Anterior cingulate cortex (tissue), 58 donors: ENCODE results near the gene CYP17A1.
A peak's percentile ranks its signal among the peaks of the same experiment; 100 is the strongest.
"Not testable (repeated sequence)": the region's sequence is repeated elsewhere in the genome, so short reads cannot be mapped to it uniquely, and the experiment has no call there.

Experiments used
- DNase-seq, 58 donors: peaks; one replicate each; lab custom pipeline; 2025; lab: John Stamatoyannopoulos, UW

Gene CYP17A1, protein sequence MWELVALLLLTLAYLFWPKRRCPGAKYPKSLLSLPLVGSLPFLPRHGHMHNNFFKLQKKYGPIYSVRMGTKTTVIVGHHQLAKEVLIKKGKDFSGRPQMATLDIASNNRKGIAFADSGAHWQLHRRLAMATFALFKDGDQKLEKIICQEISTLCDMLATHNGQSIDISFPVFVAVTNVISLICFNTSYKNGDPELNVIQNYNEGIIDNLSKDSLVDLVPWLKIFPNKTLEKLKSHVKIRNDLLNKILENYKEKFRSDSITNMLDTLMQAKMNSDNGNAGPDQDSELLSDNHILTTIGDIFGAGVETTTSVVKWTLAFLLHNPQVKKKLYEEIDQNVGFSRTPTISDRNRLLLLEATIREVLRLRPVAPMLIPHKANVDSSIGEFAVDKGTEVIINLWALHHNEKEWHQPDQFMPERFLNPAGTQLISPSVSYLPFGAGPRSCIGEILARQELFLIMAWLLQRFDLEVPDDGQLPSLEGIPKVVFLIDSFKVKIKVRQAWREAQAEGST

DNA sequence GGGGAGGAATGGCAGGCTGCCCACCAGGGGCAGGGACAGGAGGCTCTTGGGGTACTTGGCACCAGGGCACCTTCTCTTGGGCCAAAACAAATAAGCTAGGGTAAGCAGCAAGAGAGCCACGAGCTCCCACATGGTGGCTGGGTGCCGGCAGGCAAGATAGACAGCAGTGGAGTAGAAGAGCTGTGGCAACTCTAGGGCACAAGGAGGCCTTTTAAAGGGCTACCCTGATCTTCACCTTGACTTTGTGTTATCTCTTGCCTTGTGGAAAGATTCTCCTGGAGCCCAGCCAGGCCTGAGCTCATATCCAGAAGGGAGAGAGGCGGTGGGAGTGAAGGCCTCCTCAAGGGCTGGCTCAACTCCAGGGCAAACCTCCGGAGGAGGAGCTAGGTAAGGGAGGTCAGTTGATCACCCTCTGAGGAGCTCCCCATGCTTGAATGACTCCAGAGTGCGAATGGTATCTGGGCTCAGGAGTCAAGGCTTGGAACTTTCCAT is at the start of gene CYP17A1:
CYP17A1 (minus strand) TSS at position 184 of the 492 bp plus-strand sequence; CDS start at position 132, 52 bp downstream.
- DNase-seq: no peak

DNA sequence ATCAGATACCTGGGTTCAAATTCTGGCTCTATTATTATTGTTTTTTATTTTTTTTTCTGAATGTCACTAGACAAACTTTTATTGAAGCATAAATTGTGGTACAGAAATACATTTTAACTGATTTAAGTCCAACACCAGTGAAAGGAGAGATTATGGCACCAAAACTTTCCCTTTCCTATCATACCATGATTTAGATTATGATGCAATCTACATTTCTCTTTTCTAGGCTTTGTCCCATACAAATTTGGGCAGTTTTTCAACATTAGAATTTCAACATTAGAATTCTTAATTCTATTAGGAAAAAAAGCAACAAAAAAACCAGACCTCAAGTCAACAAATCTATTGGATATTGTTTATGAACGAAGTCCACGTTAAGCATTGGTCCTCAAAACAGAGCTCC is 43.0 kb upstream of the CYP17A1 start:
- DNase-seq: no peak

DNA sequence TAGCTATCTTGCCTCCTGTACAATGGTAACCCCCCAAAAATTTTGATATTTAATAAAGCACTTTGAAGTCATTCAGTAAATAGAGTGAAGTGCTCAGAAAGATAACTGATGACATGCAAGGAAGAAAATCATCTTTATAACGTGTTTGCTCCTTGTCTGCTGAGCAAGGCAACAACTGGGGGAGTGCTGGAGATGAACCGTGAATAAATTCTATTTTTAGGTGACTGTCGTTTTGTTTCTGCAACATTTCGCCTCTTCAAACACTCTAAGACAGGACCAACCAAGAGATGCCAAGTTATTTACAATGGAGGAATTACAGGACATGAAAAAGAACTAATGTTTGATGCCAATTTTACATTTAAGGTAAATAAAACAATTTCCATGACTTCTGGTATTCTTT is 41.4 kb upstream of the CYP17A1 start:
- DNase-seq: peak in 1 of 58 donors; percentile 5

DNA sequence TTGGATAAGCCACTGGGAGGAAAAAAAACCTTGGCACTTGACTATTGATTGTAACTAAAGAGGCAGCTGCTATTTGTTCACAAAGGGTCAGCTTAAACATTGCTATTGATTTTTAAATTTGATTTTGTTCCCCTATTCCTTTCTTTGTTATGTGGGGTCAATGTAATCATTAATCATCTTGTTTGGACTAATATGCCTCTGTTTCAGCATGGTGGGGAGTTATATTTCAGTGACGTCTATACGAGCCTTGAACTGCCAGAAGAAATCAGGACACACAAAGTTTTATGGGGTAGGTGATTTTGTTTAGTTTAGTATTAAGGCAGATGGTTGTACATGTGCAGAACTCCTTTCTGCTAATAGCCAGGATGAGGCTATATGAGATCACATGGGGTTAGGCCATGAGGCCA is 39.5 kb upstream of the CYP17A1 start:
- no peak for DNase-seq

DNA sequence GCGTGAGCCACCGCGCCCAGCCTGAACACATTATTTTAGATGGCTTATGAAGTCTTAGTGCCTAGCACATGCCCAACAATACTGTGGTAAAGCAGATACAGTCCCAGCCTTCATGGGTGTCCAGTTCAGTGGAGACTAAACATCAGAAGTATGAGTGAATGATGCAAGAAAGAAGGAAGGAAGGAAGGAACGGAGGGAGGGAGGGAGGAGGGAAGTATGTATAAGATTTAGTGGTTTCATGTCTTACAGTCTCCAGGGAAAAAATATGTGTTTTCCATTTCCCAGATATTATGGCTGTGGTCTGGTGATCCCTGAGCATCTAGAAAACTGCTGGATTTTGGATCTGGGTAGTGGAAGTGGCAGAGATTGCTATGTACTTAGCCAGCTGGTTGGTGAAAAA is 35.0 kb upstream of the CYP17A1 start:
- DNase-seq: no peak

DNA sequence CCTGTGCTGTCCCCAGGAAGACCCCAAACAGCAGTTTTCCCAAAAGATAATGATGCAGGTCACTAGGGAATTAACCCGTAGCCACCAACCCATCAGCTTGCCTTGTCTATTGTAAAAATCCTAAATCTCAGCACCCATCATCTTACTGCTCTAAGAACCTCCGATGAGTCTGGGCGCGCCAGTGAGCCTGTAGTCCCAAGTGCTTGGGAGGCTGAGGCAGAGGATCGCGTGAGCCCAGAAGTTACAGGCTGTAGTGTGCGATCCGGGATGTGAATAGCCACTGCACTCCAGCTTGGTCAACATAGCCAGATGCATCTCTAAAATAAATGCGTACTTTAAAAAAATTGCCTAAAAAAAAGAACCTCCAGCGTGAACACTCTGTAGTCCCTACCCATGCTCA is 33.0 kb upstream of the CYP17A1 start:
- no peak for DNase-seq

DNA sequence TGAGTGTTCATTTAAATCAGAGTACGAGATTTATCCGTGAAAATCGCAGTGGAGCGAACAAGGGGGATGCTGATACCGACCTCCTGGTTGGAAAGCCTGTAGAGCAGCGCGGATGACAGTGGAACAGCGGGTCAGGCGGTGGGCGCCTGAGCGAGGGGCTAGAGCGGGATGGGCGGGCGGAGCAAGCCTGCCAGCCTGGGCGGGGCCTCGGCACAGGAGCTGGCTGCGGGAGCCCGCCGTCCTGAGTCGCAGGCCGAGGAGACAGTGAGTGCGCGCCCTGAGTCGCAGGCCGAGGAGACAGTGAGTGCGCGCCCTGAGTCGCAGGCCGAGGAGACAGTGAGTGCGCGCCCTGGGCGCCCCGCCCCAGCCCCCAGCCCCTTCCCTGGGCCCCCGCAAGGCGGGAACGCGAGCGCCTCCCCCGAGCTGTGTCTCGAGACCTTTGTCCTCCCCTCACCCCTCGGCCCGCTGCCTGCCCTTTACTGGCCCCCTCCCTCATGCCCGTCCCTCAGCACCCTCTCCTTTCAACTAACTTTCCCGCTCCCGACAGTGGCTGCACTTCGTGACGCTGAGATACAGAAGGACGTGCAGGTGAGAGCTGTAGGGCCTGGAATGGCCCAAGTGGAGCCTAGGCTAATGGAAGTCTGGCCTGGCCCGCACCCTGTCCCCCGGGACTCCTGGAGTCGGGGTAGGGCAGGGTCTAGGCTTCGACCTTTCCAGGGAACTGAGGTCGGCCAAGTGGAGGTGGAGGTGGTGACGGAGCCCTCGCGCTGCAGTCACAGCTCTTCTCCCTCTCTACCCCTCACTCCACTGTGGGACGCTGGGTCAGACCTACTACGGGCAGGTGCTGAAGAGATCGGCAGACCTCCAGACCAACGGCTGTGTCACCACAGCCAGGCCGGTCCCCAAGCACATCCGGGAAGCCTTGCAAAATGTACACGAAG is 32.3 kb upstream of the CYP17A1 start, which contains the start of gene AS3MT:
AS3MT (plus strand) TSS at position 213 of the 941 bp plus-strand sequence; CDS start at position 336, 123 bp downstream.
- peak in 14 of 58 donors; percentile 2 to 37 (median 8) for DNase-seq

DNA sequence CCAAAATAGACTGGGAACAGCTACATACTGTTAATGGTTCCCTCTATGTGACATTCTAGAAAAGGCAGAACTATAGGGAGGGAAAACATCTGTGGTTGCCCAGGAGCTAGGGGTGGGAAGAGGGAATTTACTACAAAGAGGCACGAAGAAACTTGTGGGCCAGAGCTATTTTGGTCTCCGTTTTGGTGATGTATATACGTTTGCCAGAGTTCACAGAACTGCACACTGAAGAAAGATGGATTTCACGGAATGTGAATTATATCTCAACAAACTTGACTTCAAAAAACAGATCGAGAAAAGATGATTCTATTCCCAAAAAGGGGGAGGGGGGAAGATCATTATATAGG is 31.7 kb upstream of the CYP17A1 start:
- no peak for DNase-seq

DNA sequence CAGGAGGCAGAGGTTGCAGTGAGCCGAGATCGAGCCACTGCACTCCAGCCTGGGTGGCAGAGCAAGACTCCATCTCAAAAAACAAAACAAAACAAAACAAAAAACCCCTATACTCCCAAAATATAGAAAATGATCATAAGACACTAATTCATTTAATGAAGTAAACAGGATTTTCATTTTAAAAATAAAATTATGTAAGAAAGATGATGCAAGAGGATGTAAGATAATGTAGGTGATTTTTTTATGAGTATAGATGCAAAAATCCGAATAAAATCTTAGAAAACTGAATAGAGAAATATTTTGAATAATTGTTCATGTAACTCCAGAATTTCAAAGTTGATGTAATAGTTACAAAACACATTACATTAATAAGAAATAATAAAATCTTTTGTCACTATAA is 28.4 kb upstream of the CYP17A1 start:
- no peak for DNase-seq

DNA sequence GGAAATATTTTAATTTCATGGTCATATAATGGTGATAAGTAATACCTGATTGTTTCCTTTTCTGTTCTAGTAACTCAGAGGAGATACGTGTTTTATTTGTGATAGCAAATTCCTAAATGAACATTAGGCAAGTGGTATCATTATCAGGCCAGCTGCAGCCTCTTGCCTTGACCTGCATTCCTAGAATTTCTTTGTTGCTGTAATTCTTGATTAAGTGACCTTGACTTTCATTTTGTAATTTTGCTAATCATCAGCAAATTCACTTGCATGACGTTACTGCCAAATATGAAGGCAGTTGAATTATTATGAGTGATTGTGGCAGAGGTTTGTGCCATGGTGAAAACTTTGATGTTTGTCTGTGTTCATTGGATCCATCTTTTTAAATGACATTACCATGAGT is 26.4 kb upstream of the CYP17A1 start:
- no peak for DNase-seq

DNA sequence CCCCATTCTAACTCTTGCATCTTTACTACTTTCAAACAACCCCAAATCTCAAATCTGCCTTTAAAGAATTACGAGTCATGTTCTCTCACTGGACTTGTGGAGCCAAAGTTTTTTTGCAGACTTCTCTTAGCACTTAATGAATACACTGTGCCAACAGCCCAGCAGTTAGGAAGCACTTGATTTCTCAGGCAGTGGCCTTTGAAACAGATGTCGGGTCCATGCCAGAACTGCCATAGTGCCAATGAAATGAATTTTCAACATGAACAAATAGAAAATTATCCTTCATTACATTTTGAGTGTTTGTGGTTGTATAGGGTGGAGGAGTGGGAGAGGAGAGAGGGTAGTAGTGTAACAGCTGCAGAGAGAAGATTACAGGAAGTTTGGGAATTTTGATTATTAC is 22.7 kb upstream of the CYP17A1 start:
- peak in 1 of 58 donors; percentile 3 for DNase-seq

DNA sequence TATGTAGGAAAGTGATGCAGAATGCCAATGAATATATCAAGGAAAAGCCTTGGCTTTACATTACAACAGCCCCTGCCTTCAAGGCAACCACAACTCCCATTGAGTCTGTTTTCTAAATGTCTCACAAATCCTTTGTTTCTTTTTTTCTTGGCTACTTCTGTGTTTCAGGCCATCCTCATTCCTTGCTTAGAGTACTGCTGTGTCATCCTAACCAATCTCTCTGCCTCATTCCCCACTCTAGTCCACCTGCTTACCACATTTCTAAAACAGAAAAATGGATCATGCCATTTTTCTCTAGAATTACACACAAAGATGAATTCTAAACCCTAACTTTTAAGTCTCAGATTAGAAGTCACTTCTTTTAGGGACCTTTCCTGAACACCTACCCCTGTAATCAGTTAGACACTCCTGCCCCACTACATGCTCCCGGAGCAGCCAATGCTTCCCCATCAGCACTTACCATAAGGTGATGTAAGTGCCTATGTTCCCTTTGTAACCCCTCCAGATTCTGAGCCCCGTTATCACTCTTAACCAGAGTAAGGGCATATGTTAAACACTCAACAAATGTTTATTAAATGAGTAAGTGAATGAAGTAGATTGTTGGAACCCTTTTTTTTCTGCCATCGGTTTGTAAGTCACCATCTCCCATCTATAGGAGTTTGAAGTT is 19.7 kb upstream of the CYP17A1 start:
- no peak for DNase-seq

DNA sequence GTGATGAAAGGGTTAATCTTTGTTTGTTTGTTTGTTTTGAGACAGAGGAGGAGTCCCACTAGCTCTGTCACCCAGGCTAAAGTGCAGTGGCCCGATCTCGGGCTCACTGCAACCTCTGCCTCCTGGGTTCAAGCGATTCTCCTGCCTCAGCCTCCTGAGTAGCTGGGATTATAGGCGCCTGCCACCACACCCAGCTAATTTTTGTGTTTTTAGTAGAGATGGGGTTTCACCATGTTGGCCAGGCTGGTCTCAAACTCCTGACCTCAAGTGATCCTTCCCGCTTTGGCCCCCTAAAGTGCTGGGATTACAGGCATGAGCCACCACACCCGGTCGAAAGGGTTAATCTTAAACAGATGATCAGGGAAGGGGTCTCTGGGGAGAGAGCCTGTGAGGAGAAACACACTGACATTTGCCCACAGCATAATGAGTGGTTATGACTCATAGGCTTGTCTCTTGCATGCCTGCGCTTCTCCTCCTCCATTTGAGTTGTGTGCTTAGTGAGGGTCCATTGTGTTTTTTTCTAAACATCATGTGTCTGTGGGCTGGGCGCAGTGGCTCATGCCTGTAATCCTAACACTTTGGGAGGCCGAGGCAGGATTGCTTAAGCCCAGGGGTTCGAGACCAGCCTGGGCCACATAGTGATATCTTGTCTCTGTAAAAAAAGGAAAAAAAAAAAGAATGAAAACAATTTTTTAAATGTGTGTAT is 18.7 kb upstream of the CYP17A1 start:
- not testable (repeated sequence) for DNase-seq

DNA sequence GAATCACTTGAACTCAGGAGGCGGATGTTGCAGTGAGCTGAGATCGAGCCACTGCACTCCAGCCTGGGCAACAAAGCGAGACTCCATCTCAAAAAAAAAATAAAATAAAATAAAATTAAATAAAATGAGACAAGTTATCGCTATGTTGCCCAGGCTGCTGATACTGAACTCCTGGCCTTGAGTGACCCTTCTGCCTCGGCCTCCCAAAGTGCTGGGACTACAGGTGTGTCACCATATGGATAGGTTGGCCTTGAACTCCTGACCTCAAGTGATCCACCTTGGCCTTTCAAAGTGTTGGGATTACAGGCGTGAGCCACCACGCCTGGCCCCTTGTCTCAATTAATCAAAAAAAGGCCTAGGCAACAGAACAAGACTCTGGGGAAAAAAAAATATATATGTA is 16.0 kb upstream of the CYP17A1 start:
- DNase-seq: not testable (repeated sequence)

DNA sequence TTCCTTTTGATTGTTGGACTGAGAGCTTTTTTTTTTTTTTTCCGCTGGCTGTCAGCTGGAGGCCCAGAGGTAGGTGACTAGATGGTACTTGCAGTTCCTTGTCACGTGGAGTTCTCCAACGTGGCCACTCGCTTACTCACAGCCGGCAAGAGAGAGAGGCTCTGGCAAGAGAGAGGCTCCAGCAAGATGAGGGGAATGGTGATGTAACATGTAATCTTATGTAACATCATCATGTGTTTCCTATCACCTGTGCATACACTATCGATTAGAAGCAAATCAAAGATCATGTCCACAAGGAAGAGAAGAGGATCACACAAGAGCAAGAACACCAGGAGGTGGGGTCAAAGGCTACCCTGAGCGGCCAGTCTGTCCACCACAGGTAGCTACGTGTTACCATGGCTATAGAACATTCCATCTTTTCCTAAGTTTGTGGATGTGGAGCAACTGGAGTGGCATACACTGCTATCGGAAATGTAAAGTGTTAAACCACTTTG is 12.9 kb upstream of the CYP17A1 start:
- DNase-seq: no peak

DNA sequence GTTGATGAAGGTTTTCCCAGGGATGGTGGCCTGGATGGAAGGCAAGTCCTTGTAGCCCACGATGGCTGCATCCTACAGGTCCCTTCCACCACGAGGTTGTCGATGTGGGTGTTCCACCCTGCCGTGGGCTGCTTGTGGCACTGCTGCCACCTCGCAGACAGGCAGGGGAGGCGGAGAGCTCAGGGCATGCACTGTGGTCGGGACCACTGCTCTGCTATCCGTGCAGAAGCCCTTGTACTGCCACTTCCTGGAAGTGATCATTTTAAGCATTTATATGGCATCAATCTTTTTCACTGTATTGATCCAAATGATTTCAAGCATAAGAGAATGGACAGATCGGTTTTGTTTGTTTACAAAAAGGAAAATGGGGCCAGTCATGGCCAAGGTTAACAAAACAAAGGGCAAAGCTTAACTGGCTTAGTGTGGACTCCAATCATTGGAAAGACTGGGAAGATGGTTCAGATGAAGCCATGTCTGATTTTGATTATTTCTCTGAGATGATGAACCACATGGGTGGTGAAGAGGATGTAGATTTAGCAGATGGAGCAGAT is 8.2 kb upstream of the CYP17A1 start:
- DNase-seq: no peak

DNA sequence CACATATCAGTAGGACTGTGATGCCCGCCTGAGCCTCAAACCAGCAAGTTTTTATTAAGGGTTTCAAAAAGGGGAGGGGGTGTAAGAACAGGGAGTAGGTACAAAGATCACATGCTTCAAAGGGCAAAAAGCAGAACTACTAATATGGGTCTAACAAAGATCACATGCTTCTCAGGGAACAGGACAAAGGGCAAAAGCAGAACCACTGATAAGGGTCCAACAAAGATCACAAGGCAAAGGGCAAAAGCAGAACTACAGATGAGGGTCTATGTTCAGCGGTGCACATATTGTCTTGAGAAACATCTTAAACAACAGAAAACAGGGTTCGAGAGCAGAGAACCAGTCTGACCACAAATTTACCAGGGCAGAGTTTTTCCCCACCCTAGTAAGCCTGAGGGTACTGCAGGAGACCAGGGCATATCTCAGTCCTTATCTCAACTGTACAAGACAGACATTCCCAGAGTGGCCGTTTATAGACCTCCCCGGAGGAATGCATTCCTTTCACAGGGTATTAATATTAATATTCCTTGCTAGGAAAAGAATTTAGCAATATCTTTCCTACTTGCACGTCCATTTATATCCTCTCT is 7.1 kb upstream of the CYP17A1 start:
- not testable (repeated sequence) for DNase-seq

DNA sequence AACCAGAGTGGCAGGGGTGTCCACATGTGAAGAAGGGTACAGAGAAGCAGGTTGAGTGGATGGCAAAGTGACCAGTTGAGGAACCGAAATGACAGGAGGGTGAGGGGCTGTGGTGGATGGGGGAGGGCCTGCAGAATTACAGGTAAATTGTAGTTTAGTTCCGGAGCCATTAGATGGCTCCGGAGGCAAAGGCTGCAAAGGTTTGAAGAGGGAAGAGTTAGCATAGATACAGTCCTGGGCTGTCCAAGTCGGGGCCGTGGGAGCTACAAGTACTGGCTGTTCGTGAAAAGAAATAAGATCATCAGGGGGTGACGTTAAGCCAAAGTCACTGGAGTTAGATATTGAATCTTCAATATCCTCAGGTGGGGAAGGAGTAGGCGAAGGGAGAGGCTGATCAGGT is 5.9 kb upstream of the CYP17A1 start:
- DNase-seq: not testable (repeated sequence)

DNA sequence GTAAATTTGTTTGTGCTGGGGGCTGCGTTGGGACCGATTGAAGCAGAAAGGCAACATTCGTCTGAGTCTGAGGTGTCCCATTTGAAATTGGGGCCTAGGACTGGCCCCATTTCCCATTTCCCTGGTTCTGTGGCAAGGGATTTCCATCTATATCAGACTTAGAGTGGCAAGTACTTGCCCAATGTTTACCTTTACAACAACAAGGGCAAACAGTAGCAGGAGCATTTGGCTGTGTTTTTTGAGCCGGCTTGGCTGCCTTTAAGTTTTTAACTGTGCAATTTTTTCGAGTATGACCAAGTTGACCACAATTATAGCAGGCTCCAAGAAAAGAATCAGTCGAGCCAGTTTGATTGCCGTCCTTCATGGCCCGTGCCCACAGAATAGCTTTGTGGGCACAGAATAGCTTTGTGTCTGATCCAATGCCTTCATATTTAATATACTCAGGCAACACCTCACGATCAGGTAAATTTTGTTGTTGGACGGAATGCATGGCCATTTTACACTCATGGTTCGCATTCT is 4.7 kb upstream of the CYP17A1 start:
- DNase-seq: no peak
